NCI-H526 treated with DMSO at 0.1 percent for 48 hours (cell line): ENCODE data around the gene ELAC2.
A peak's percentile ranks its signal among the peaks of the same experiment; 100 is the strongest.

ENCODE experiments used
- DNase-seq: peaks from one replicate; lab custom pipeline; 2025; lab: John Stamatoyannopoulos, UW

Gene ELAC2

GRCh38 chr17:13017655-13018459, at the start of gene ELAC2:
TSS of gene ELAC2 (minus strand) at chr17:13018027. CDS start at chr17:13017947, 80 bp downstream.
- DNase-seq: peak; percentile 92

- no peak for DNase-seq
Measured at GRCh38 chr17:13065032-13065431, 47.2 kb upstream of the ELAC2 start.

GRCh38 chr17:13055131-13055530, 37.3 kb upstream of the ELAC2 start:
- no peak for DNase-seq

GRCh38 chr17:13054666-13055065, 36.8 kb upstream of the ELAC2 start:
- no peak for DNase-seq

- no peak for DNase-seq
Measured at GRCh38 chr17:13051915-13052314, 34.1 kb upstream of the ELAC2 start.

GRCh38 chr17:13047011-13047606, 29.3 kb upstream of the ELAC2 start:
- DNase-seq: no peak

- no peak for DNase-seq
Measured at GRCh38 chr17:13046361-13046760, 28.5 kb upstream of the ELAC2 start.

GRCh38 chr17:13044572-13045065, 26.8 kb upstream of the ELAC2 start:
- DNase-seq: no peak

- DNase-seq: no peak
Measured at GRCh38 chr17:13038931-13039665, 21.3 kb upstream of the ELAC2 start.

GRCh38 chr17:13036751-13037150, 18.9 kb upstream of the ELAC2 start:
- no peak for DNase-seq

GRCh38 chr17:13035420-13035819, 17.6 kb upstream of the ELAC2 start:
- DNase-seq: no peak

- no peak for DNase-seq
Measured at GRCh38 chr17:13031718-13032350, 14.0 kb upstream of the ELAC2 start.

- no peak for DNase-seq
Measured at GRCh38 chr17:13030459-13031300, 12.9 kb upstream of the ELAC2 start.

GRCh38 chr17:13030056-13030455, 12.2 kb upstream of the ELAC2 start:
- DNase-seq: no peak

GRCh38 chr17:13029340-13029739, 11.5 kb upstream of the ELAC2 start:
- no peak for DNase-seq

- DNase-seq: no peak
Measured at GRCh38 chr17:13027246-13027645, 9.4 kb upstream of the ELAC2 start.

GRCh38 chr17:13025687-13026086, 7.9 kb upstream of the ELAC2 start:
- no peak for DNase-seq

- no peak for DNase-seq
Measured at GRCh38 chr17:13025258-13025627, 7.4 kb upstream of the ELAC2 start.

- DNase-seq: no peak
Measured at GRCh38 chr17:13024526-13025257, 6.9 kb upstream of the ELAC2 start.

- DNase-seq: no peak
Measured at GRCh38 chr17:13024016-13024415, 6.2 kb upstream of the ELAC2 start.
